Activated CD4-positive, alpha-beta T cell treated with anti-CD3 and anti-CD28 coated beads, Interleukin-2, amount 10 ng/mL, durations not matched to agents 24 days and 14 days (primary cell): ENCODE data around the gene EPSTI1. TPM values are rescaled to one million over a fixed set of nuclear protein-coding genes. Genes with fewer than 3 reads are reported as not detected.

Experiments used
- DNase-seq: peaks from one replicate; pipeline ENCODE4 v3.0.0; 2022
- H3K27ac Mint-ChIP-seq: one replicate; pipeline ENCODE4 v1.8.0; 2022; ENCODE audit warnings: mild to moderate bottlenecking, mixed read lengths
- H3K27me3 Mint-ChIP-seq: one replicate; pipeline ENCODE4 v1.8.0; 2022; ENCODE audit warnings: mixed read lengths
- H3K36me3 Mint-ChIP-seq: one replicate; pipeline ENCODE4 v1.8.0; 2022; ENCODE audit warnings: low read depth, mild to moderate bottlenecking, mixed read lengths
- H3K4me1 Mint-ChIP-seq: one replicate; pipeline ENCODE4 v1.8.0; 2021; ENCODE audit warnings: mixed read lengths
- H3K4me3 Mint-ChIP-seq: one replicate; pipeline ENCODE4 v1.8.0; 2022; ENCODE audit warnings: mild to moderate bottlenecking, moderate library complexity, mixed read lengths
- H3K9me3 Mint-ChIP-seq: one replicate; pipeline ENCODE4 v1.8.0; 2021; ENCODE audit warnings: mixed read lengths
- intact Hi-C: fragments of 100-400 bp; cut with micrococcal nuclease; formaldehyde crosslinking; loops from one replicate; pipeline ENCODE4 v1.15.1; 2023
- total RNA-seq: library from RNA; stranded (reverse); gene quantifications from 2 replicates; pipeline ENCODE4 v1.2.3, GENCODE V29; 2022

EPSTI1 gene
- total RNA-seq, 1 donor from 2014 or later: 16.5 TPM

- Mint-ChIP-seq H3K9me3 (no peaks in the 10 kb centered on the region), H3K4me3 (no peak overlapping the region), H3K36me3 (peaks cover 6% of the 10 kb centered on the region), H3K4me1 (peaks cover 14% of the 10 kb centered on the region), H3K27me3 (peaks cover 2% of the 10 kb centered on the region), H3K27ac (no peak overlapping the region)
- intact Hi-C loops: loop anchor here (5.0 kb wide), 1 partner anchor 38 kb away; no protein-coding TSS in a partner anchor
- DNase-seq: no peak
Observed at GRCh38 chr13:43020794-43021193, 28.8 kb upstream of the EPSTI1 start.

GRCh38 chr13:43019811-43020210 is 27.8 kb upstream of the EPSTI1 start:
- no peak overlapping the region for H3K4me3 Mint-ChIP-seq
- no peaks in the 10 kb centered on the region for H3K9me3 Mint-ChIP-seq
- no peak for DNase-seq
- intact Hi-C loops: loop anchor here (5.0 kb wide), 1 partner anchor 38 kb away; no protein-coding TSS in a partner anchor
- peaks cover 3% of the 10 kb centered on the region for H3K27me3 Mint-ChIP-seq
- H3K36me3 Mint-ChIP-seq: peaks cover 5% of the 10 kb centered on the region
- no peak overlapping the region for H3K27ac Mint-ChIP-seq
- peaks cover 9% of the 10 kb centered on the region for H3K4me1 Mint-ChIP-seq

- H3K27ac Mint-ChIP-seq: no peak overlapping the region
- H3K9me3 Mint-ChIP-seq: no peaks in the 10 kb centered on the region
- DNase-seq: no peak
- H3K4me3 Mint-ChIP-seq: no peak overlapping the region
- H3K4me1 Mint-ChIP-seq: no peaks in the 10 kb centered on the region
- H3K27me3 Mint-ChIP-seq: peaks cover 3% of the 10 kb centered on the region
- no peaks in the 10 kb centered on the region for H3K36me3 Mint-ChIP-seq
- intact Hi-C loops: no loop called here
Observed at GRCh38 chr13:43016226-43016625, 24.2 kb upstream of the EPSTI1 start.

GRCh38 chr13:43014162-43014561 is 22.1 kb upstream of the EPSTI1 start:
- peaks cover 6% of the 10 kb centered on the region for H3K27me3 Mint-ChIP-seq
- DNase-seq: no peak
- intact Hi-C loops: no loop called here
- H3K9me3 Mint-ChIP-seq: no peaks in the 10 kb centered on the region
- H3K27ac Mint-ChIP-seq: no peak overlapping the region
- no peaks in the 10 kb centered on the region for H3K36me3 Mint-ChIP-seq
- H3K4me3 Mint-ChIP-seq: no peak overlapping the region
- no peaks in the 10 kb centered on the region for H3K4me1 Mint-ChIP-seq

DNA sequence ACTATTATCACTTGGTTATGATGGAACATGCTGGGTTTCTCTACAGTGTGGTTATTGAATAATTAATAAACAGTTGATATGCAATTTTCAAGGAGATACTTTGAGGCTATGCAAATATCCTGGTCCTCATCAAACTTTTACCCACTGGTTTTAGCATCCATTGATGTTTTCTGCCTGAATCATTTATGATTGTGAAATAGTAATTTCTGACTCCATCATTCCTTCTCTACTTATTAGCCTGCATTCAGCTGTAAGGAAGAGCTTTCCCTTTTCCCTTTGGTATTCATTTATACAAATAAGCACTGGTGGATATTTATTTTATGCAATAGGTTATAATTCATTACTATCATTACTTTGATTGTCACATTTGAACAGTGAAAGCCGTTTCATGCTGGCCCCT is 17.5 kb upstream of the EPSTI1 start:
- H3K27me3 Mint-ChIP-seq: peaks cover 15% of the 10 kb centered on the region
- no peak overlapping the region for H3K27ac Mint-ChIP-seq
- DNase-seq: no peak

DNA sequence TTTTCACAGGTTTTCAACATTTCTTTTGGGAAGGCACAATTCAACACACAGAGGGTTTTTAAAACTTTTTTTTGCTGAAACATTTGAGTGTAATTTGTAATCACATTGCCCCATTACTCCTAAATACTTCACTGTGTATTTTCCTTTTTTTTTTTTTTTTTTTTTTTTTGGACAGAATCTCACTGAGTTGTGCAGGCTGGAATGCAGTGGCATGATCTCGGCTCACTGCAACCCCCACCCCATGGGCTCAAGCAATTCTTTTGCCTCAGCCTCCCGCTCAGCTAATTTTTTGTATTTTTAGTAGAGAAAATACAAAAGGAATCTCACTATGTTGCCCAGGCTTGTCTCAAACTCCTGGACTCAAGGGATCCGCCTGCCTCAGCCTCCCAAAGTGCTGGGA is 16.6 kb upstream of the EPSTI1 start:
- Mint-ChIP-seq H3K4me1 (no peaks in the 10 kb centered on the region), H3K36me3 (no peaks in the 10 kb centered on the region), H3K4me3 (no peak overlapping the region), H3K9me3 (no peaks in the 10 kb centered on the region), H3K27me3 (peaks cover 15% of the 10 kb centered on the region), H3K27ac (no peak overlapping the region)
- intact Hi-C loops: no loop called here
- DNase-seq: no peak

More for the DNA sequence above, 17.5 kb upstream of the EPSTI1 start:
- no peaks in the 10 kb centered on the region for H3K4me1 Mint-ChIP-seq
- intact Hi-C loops: no loop called here
- no peaks in the 10 kb centered on the region for H3K36me3 Mint-ChIP-seq
- H3K9me3 Mint-ChIP-seq: no peaks in the 10 kb centered on the region
- no peak overlapping the region for H3K4me3 Mint-ChIP-seq

DNA sequence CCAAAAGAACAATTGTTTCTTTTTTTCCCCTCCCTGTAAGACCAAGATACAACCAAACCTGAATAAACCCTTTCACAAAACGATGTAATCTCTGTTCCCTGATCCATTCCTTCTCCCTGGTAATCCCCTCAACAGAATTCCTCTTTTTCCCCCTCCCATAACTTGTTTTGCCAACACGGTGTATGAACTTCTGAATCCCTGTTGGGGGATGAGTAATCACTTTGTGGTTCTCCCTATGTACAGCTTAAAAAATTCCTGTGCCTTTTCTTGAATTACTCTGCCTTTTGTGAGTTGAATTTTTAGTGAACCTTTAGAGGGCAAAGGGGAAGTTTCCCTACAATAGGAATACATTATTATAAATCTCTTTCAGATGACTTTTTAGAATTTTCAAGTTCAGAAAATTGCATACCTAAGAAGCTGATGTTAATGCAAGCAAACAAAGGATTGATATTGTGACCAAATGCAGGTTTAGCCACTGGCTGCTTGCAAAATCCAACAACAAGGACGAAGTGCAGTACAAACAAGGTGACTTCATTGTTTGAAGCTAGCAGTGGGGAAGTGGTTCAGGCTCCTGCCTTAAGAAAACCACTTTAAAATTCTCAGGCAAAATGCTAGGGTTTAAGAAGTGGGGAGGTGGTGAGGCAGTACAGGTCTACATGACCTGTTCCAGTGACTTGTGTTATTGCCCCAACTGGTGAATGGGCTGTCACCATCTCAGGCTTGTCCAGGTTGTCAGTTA is 15.0 kb upstream of the EPSTI1 start:
- H3K36me3 Mint-ChIP-seq: no peaks in the 10 kb centered on the region

GRCh38 chr13:43005460-43006236 is 13.6 kb upstream of the EPSTI1 start:
- H3K9me3 Mint-ChIP-seq: peaks cover 7% of the 10 kb centered on the region
- H3K36me3 Mint-ChIP-seq: no peaks in the 10 kb centered on the region
- intact Hi-C loops: no loop called here
- H3K4me3 Mint-ChIP-seq: no peak overlapping the region
- DNase-seq: no peak
- H3K27ac Mint-ChIP-seq: no peak overlapping the region
- peaks cover 15% of the 10 kb centered on the region for H3K27me3 Mint-ChIP-seq
- peaks cover 6% of the 10 kb centered on the region for H3K4me1 Mint-ChIP-seq

More for the DNA sequence above, 15.0 kb upstream of the EPSTI1 start:
- intact Hi-C loops: no loop called here
- Mint-ChIP-seq H3K9me3 (peaks cover 7% of the 10 kb centered on the region), H3K27me3 (peaks cover 15% of the 10 kb centered on the region), H3K4me3 (no peak overlapping the region), H3K4me1 (no peaks in the 10 kb centered on the region), H3K27ac (no peak overlapping the region)
- DNase-seq: no peak

- intact Hi-C loops: no loop called here
- H3K36me3 Mint-ChIP-seq: no peaks in the 10 kb centered on the region
Observed at GRCh38 chr13:43003729-43004128, 11.7 kb upstream of the EPSTI1 start.

GRCh38 chr13:43003010-43003409 is 11.0 kb upstream of the EPSTI1 start:
- H3K4me1 Mint-ChIP-seq: peaks cover 6% of the 10 kb centered on the region
- H3K27me3 Mint-ChIP-seq: peaks cover 10% of the 10 kb centered on the region
- intact Hi-C loops: no loop called here
- H3K36me3 Mint-ChIP-seq: no peaks in the 10 kb centered on the region
- no peak overlapping the region for H3K4me3 Mint-ChIP-seq
- H3K9me3 Mint-ChIP-seq: peaks cover 7% of the 10 kb centered on the region
- H3K27ac Mint-ChIP-seq: no peak overlapping the region
- no peak for DNase-seq

More at GRCh38 chr13:43003729-43004128, 11.7 kb upstream of the EPSTI1 start:
- peaks cover 13% of the 10 kb centered on the region for H3K27me3 Mint-ChIP-seq
- H3K4me1 Mint-ChIP-seq: peaks cover 6% of the 10 kb centered on the region
- H3K27ac Mint-ChIP-seq: no peak overlapping the region
- H3K4me3 Mint-ChIP-seq: no peak overlapping the region
- H3K9me3 Mint-ChIP-seq: peaks cover 7% of the 10 kb centered on the region
- no peak for DNase-seq

GRCh38 chr13:43002021-43002420 is 10.0 kb upstream of the EPSTI1 start:
- no peak overlapping the region for H3K4me3 Mint-ChIP-seq
- H3K4me1 Mint-ChIP-seq: peaks cover 13% of the 10 kb centered on the region
- H3K36me3 Mint-ChIP-seq: no peaks in the 10 kb centered on the region
- H3K9me3 Mint-ChIP-seq: peaks cover 7% of the 10 kb centered on the region
- no peak for DNase-seq
- intact Hi-C loops: no loop called here
- peaks cover 7% of the 10 kb centered on the region for H3K27me3 Mint-ChIP-seq
- no peak overlapping the region for H3K27ac Mint-ChIP-seq

GRCh38 chr13:43000676-43001075 is 8.6 kb upstream of the EPSTI1 start:
- Mint-ChIP-seq H3K27me3 (no peaks in the 10 kb centered on the region), H3K27ac (no peak overlapping the region), H3K4me1 (peaks cover 24% of the 10 kb centered on the region), H3K36me3 (no peaks in the 10 kb centered on the region), H3K4me3 (no peak overlapping the region), H3K9me3 (peaks cover 7% of the 10 kb centered on the region)
- intact Hi-C loops: no loop called here
- DNase-seq: no peak

DNA sequence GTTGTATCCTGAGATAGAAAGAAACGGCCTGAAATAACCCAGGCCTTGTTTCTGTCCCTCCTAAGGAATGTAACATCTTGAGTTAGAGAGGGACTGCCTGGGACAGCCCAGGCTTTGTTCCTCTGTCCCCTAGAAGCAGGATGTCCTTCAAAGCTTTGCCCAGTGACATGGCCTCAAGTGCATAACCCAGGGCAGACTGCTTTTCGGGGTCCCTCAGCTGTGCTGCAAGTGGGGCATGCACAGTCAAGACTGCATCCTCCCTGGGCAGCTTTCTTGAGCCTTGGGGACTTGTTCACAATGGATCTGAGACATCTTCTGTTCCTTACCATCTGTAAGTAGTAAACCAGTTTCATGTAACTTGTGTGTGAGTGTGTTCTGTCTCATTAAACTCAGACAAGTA is 7.5 kb upstream of the EPSTI1 start:
- H3K27me3 Mint-ChIP-seq: no peaks in the 10 kb centered on the region
- intact Hi-C loops: no loop called here
- no peak overlapping the region for H3K4me3 Mint-ChIP-seq
- H3K27ac Mint-ChIP-seq: no peak overlapping the region
- peaks cover 10% of the 10 kb centered on the region for H3K9me3 Mint-ChIP-seq
- peak; percentile 56 for DNase-seq
- H3K36me3 Mint-ChIP-seq: no peaks in the 10 kb centered on the region
- peaks cover 27% of the 10 kb centered on the region for H3K4me1 Mint-ChIP-seq

DNA sequence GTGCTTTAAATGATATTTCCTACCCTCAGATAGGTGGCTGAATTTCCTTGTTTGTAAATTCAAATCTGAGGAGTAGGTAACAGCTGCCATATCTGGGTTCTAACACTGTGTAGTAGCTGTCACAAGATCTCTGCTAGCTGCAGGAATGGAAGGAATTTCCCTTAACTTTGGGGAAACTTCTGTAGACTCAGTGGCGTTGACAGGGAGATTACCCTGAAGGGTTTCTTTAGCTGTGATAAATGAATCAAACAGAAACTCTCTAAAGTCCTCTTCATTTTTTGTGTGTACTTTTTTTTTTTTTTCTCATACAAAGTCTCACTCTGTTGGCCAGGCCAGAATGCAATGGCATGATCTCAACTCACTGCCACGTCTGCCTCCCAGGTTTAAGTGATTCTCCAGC is 5.3 kb upstream of the EPSTI1 start:
- peaks cover 8% of the 10 kb centered on the region for H3K9me3 Mint-ChIP-seq
- H3K4me1 Mint-ChIP-seq: peaks cover 47% of the 10 kb centered on the region
- H3K27ac Mint-ChIP-seq: peak overlapping the region; percentile 78
- peaks cover 2% of the 10 kb centered on the region for H3K36me3 Mint-ChIP-seq
- H3K4me3 Mint-ChIP-seq: no peak overlapping the region
- H3K27me3 Mint-ChIP-seq: no peaks in the 10 kb centered on the region
- DNase-seq: no peak
- intact Hi-C loops: loop anchor here (2.0 kb wide), 2 partner anchors 47 to 57 kb away; no protein-coding TSS in a partner anchor
